Subcutaneous adipose tissue (tissue), 4 donors: ENCODE data around the gene GHR. TPM values are rescaled to one million over a fixed set of nuclear protein-coding genes. Genes with fewer than 3 reads are reported as not detected.

ENCODE experiments used
- total RNA-seq, 4 donors: library from RNA; depleted of rRNA; stranded (reverse); fragments of >200 nt; gene quantifications; one replicate each; pipeline ENCODE4 v1.1.0, GENCODE V29; 2016
- TF ChIP-seq, protein P1 (sequence below): fragments of 450-650 bp; IDR thresholded peaks from one replicate; pipeline ENCODE4 v1.5.1; 2016; ENCODE audit warnings: low read depth, mild to moderate bottlenecking, control low read depth, antibody characterized with exemption, moderate library complexity

GHR gene
- total RNA-seq, 4 donors from 2014 or later, result 191 to 311 (median 280) TPM

GRCh38 chr5:42620579-42621216 lies 197.5 kb downstream of the GHR start:
- TF ChIP-seq, protein P1, sequence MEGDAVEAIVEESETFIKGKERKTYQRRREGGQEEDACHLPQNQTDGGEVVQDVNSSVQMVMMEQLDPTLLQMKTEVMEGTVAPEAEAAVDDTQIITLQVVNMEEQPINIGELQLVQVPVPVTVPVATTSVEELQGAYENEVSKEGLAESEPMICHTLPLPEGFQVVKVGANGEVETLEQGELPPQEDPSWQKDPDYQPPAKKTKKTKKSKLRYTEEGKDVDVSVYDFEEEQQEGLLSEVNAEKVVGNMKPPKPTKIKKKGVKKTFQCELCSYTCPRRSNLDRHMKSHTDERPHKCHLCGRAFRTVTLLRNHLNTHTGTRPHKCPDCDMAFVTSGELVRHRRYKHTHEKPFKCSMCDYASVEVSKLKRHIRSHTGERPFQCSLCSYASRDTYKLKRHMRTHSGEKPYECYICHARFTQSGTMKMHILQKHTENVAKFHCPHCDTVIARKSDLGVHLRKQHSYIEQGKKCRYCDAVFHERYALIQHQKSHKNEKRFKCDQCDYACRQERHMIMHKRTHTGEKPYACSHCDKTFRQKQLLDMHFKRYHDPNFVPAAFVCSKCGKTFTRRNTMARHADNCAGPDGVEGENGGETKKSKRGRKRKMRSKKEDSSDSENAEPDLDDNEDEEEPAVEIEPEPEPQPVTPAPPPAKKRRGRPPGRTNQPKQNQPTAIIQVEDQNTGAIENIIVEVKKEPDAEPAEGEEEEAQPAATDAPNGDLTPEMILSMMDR, result no peak

- TF ChIP-seq, protein P1, result no peak
These were observed 198.0 kb downstream of the GHR start for GRCh38 chr5:42621242-42621641.

DNA sequence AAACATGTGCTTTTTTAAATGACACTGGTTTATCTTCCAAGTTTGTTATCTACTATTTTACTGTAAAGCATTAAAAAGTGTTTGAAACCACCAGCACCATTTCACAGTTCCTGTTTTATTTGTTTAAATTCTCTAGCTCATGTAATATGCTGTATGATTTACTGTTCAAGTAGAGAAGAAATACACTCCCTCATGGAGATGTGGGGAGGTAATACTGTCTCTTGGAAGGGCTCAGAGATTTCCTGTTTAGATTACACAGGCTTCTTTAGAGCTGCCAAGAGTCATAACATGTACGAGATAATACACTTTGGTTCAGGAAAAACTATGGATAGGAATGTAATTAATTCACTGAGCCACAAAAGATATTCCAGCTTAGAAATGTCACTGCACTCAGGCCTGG lies 198.4 kb downstream of the GHR start:
- TF ChIP-seq, protein P1, result no peak

GRCh38 chr5:42624912-42625311 lies 201.7 kb downstream of the GHR start:
- TF ChIP-seq, protein P1, result no peak

GRCh38 chr5:42626462-42626861 lies 203.2 kb downstream of the GHR start:
- TF ChIP-seq, protein P1, result no peak

- TF ChIP-seq, protein P1, result no peak
These were observed 205.6 kb downstream of the GHR start for GRCh38 chr5:42628821-42629220.

DNA sequence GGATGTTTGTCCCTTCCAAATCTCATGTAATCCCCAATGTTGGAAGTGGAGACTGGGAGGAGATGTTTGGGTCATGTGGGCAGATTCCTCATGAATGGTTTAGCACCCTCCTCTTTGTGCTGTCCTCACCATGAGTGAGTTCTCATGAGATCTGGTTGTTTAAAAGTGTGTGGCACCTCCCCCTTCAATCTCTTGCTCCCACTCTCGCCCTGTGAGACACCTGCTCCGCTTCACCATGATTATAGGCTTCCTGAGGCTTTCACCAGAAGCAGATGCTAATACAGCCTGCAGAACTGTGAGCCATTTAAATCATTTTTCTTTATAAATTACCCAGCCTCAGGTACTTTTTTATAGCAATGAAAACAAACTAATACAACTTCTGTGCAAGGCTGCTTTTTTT lies 206.0 kb downstream of the GHR start:
- TF ChIP-seq, protein P1, result no peak
